ENCODE data around the gene PLAC1. TPM values are rescaled to one million over a fixed set of nuclear protein-coding genes. Genes with fewer than 3 reads are reported as not detected.

PLAC1 gene
- total RNA-seq, 1 experiment from 2014 or later = not detected

DNA sequence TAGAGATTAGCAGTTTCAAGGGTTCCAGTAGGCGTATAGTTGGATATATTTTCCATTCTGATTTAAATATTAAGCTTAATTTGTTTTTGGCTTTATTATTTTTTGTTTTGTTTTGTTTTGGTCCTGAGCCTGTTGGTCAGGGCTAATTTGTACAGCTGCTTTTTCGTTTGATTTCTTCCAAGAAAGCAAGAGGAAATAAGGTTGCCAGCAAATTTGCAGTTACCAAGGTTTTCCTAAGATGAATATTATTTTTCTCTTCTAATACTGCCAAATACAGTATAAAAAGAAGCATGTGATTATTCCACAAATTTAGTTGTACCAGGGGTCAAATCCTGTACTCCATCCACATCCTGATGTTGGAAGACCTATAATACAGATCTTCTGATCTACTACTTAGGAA, 24.9 kb downstream of the PLAC1 start (continued):
- TF ChIP-seq, protein P1, sequence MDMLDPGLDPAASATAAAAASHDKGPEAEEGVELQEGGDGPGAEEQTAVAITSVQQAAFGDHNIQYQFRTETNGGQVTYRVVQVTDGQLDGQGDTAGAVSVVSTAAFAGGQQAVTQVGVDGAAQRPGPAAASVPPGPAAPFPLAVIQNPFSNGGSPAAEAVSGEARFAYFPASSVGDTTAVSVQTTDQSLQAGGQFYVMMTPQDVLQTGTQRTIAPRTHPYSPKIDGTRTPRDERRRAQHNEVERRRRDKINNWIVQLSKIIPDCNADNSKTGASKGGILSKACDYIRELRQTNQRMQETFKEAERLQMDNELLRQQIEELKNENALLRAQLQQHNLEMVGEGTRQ (CRISPR knock-in tag; IDR thresholded peaks at IDR 0.05) = no peak
- TF ChIP-seq ESRRA (CRISPR knock-in tag; IDR thresholded peaks at IDR 0.05; ENCODE audit: borderline replicate concordance) = no peak
- TF ChIP-seq, protein P2, sequence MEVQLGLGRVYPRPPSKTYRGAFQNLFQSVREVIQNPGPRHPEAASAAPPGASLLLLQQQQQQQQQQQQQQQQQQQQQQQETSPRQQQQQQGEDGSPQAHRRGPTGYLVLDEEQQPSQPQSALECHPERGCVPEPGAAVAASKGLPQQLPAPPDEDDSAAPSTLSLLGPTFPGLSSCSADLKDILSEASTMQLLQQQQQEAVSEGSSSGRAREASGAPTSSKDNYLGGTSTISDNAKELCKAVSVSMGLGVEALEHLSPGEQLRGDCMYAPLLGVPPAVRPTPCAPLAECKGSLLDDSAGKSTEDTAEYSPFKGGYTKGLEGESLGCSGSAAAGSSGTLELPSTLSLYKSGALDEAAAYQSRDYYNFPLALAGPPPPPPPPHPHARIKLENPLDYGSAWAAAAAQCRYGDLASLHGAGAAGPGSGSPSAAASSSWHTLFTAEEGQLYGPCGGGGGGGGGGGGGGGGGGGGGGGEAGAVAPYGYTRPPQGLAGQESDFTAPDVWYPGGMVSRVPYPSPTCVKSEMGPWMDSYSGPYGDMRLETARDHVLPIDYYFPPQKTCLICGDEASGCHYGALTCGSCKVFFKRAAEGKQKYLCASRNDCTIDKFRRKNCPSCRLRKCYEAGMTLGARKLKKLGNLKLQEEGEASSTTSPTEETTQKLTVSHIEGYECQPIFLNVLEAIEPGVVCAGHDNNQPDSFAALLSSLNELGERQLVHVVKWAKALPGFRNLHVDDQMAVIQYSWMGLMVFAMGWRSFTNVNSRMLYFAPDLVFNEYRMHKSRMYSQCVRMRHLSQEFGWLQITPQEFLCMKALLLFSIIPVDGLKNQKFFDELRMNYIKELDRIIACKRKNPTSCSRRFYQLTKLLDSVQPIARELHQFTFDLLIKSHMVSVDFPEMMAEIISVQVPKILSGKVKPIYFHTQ (CRISPR knock-in tag; IDR thresholded peaks at IDR 0.05) = no peak
- TF ChIP-seq, protein P3, sequence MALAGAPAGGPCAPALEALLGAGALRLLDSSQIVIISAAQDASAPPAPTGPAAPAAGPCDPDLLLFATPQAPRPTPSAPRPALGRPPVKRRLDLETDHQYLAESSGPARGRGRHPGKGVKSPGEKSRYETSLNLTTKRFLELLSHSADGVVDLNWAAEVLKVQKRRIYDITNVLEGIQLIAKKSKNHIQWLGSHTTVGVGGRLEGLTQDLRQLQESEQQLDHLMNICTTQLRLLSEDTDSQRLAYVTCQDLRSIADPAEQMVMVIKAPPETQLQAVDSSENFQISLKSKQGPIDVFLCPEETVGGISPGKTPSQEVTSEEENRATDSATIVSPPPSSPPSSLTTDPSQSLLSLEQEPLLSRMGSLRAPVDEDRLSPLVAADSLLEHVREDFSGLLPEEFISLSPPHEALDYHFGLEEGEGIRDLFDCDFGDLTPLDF (CRISPR knock-in tag; IDR thresholded peaks at IDR 0.05) = no peak

DNA sequence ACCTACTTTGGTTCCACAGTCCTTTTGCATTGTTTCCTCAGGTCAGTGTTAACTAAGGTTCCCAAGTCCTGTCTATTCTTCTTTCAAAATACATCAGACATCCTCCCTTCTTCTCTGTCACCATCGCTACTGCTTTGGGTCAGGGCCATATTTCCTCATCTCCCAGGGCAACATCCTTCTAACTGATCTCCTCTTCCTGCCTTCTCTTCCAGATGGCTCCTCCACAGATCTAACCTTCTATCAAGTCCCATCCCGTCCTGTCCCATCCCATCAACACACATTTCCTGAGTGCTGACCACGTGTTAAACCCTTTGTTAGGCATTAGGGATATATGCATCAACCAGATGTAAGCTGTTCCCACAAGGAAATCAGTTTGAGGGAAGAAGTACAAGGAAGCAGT, 25.9 kb downstream of the PLAC1 start:
- H3K36me3 Mint-ChIP-seq = no peaks in the 10 kb centered on the region
- H3K4me1 Mint-ChIP-seq = no peaks in the 10 kb centered on the region
- TF ChIP-seq, protein P4, sequence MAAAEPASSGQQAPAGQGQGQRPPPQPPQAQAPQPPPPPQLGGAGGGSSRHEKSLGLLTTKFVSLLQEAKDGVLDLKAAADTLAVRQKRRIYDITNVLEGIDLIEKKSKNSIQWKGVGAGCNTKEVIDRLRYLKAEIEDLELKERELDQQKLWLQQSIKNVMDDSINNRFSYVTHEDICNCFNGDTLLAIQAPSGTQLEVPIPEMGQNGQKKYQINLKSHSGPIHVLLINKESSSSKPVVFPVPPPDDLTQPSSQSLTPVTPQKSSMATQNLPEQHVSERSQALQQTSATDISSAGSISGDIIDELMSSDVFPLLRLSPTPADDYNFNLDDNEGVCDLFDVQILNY (CRISPR knock-in tag; IDR thresholded peaks at IDR 0.05) = no peak
- DNase-seq (ENCODE audit: low spot score) = no peak
- H3K27me3 Mint-ChIP-seq (ENCODE audit: low read depth) = peaks cover 2% of the 10 kb centered on the region; the same call in 1 of the 2 replicates
- ChIA-PET POLR2A (no interaction called here), CTCF (interaction anchor here (1.0 kb wide), 1 partner anchor 95 kb away, joined by 3 read pairs; no protein-coding TSS in a partner anchor)
- no peak overlapping the region for H3K4me3 Mint-ChIP-seq
- no peaks in the 10 kb centered on the region for H3K9me3 Mint-ChIP-seq
- no peak overlapping the region for H3K27ac Mint-ChIP-seq
- ATAC-seq = no peak

DNA sequence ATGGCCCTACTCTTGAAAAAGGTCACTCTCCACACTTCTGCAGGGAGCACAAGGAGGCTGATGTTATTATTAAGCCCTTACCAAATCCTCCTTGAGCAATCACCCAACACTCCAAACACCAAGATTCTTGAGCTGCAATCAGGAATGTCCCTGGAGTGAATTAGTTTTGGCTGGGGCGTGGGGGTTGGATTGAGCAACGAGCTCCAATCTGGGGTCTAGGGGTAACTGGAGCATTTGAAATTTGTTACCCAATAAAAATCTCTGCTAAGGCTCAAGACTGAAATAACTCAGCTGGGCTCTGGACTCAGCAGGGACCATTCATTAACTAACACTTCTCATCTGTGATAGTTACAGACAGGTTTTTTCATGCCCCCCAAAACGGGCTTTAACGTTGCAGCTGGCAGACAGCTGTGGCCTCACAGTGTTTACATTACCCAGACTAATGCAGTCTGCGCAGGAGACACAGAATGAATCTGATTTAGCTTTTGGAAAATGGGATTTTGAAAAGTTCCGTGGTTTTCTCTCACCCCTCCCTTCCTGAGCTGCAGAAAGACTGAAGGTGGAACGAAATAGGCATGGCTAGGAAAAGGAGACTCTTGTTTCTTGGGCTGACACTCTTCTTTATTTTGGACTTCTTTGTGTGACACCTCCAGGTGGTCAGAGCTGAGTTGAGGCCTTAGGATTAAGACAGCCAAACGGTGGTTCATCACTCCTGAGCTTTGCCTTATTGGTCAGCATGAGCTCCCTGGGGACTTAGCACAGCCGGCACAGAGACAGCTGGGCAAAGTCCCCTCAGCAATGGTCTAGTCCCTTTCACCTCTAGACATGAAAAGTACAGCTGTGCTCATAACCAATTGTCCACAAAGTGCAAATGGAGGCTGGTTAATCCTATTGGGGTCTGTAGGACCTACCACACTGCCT, 26.6 kb downstream of the PLAC1 start:
- TF ChIP-seq OVOL2 (CRISPR knock-in tag; IDR thresholded peaks at IDR 0.05; ENCODE audit: borderline replicate concordance) (no peak), EMX1 (CRISPR knock-in tag; IDR thresholded peaks at IDR 0.05) (no peak), KAT7 (CRISPR knock-in tag; IDR thresholded peaks at IDR 0.05; ENCODE audit: borderline replicate concordance) (no peak)
- TF ChIP-seq, protein P5, sequence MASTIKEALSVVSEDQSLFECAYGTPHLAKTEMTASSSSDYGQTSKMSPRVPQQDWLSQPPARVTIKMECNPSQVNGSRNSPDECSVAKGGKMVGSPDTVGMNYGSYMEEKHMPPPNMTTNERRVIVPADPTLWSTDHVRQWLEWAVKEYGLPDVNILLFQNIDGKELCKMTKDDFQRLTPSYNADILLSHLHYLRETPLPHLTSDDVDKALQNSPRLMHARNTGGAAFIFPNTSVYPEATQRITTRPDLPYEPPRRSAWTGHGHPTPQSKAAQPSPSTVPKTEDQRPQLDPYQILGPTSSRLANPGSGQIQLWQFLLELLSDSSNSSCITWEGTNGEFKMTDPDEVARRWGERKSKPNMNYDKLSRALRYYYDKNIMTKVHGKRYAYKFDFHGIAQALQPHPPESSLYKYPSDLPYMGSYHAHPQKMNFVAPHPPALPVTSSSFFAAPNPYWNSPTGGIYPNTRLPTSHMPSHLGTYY (CRISPR knock-in tag; IDR thresholded peaks at IDR 0.05) = no peak
- TF ChIP-seq, protein P2 (CRISPR knock-in tag; IDR thresholded peaks at IDR 0.05) = no peak
- H3K36me3 Mint-ChIP-seq = no peaks in the 10 kb centered on the region
- ChIA-PET CTCF (interaction anchor here (1.0 kb wide), 1 partner anchor 96 kb away, joined by 3 read pairs; no protein-coding TSS in a partner anchor), POLR2A (no interaction called here)
- peaks cover 2% of the 10 kb centered on the region; the same call in 1 of the 2 replicates for H3K27me3 Mint-ChIP-seq (ENCODE audit: low read depth)
- H3K4me3 Mint-ChIP-seq = no peak overlapping the region
- ATAC-seq (no peak), DNase-seq (ENCODE audit: low spot score) (no peak)
- no peaks in the 10 kb centered on the region for H3K9me3 Mint-ChIP-seq
- no peaks in the 10 kb centered on the region for H3K4me1 Mint-ChIP-seq
- no peak overlapping the region for H3K27ac Mint-ChIP-seq

Measured in WTC11 (cell line).